EL (cell line): Measurements from ENCODE around the gene MBNL3.
"Not testable (repeated sequence)": the region's sequence is repeated elsewhere in the genome, so short reads cannot be mapped to it uniquely, and the experiment has no call there.

ENCODE experiments used
- DNase-seq: peaks from one replicate; pipeline ENCODE4 v3.0.0-alpha.2; 2016

Gene MBNL3

GRCh38 chrX:132367984-132368383 is 120.9 kb downstream of the MBNL3 start:
- no peak for DNase-seq

- no peak for DNase-seq
Observed at GRCh38 chrX:132367314-132367713, 121.5 kb downstream of the MBNL3 start.

- no peak for DNase-seq
Observed at GRCh38 chrX:132365490-132365889, 123.3 kb downstream of the MBNL3 start.

- DNase-seq, result no peak
Observed at GRCh38 chrX:132364313-132364712, 124.5 kb downstream of the MBNL3 start.

GRCh38 chrX:132353430-132353829 is 135.4 kb downstream of the MBNL3 start:
- no peak for DNase-seq

GRCh38 chrX:132336172-132336571 is 152.7 kb downstream of the MBNL3 start:
- DNase-seq, result no peak

- DNase-seq, result no peak
Observed at GRCh38 chrX:132333351-132333750, 155.5 kb downstream of the MBNL3 start.

GRCh38 chrX:132331532-132331931 is 157.3 kb downstream of the MBNL3 start:
- no peak for DNase-seq

- DNase-seq, result no peak
Observed at GRCh38 chrX:132331000-132331399, 157.8 kb downstream of the MBNL3 start.

GRCh38 chrX:132330156-132330729 is 158.6 kb downstream of the MBNL3 start:
- no peak for DNase-seq

- DNase-seq, result not testable (repeated sequence)
Observed at GRCh38 chrX:132326960-132327359, 161.9 kb downstream of the MBNL3 start.
